Activated CD8-positive, alpha-beta memory T cell treated with anti-CD3 and anti-CD28 coated beads for 36 hours (primary cell): ENCODE data around the gene PSKH1. TPM values are rescaled to one million over a fixed set of nuclear protein-coding genes. Genes with fewer than 3 reads are reported as not detected.

Experiments
- CTCF ChIA-PET: fragments of 350-600 bp; sonication (Branson Sonifier 250); formaldehyde crosslinking; loops from one replicate; lab custom pipeline; 2021; ENCODE audit warnings: antibody characterized with exemption; lab: Charles Lee
- POLR2A ChIA-PET: fragments of 350-600 bp; sonication (Branson Sonifier 250); formaldehyde crosslinking; loops from one replicate; lab custom pipeline; 2021; ENCODE audit warnings: antibody characterized with exemption; lab: Charles Lee
- total RNA-seq, 2 experiments: library from RNA; stranded (reverse); gene quantifications; one replicate each; pipeline ENCODE4 v1.2.3, GENCODE V29; 2021

The PSKH1 gene
- total RNA-seq, 2 experiments from 2014 or later = 13.4 to 14.7 TPM

- POLR2A ChIA-PET = no interaction called here
These were observed 61.6 kb downstream of the PSKH1 start for GRCh38 chr16:67954421-67955196.

GRCh38 chr16:67957622-67958021 is 64.6 kb downstream of the PSKH1 start:
- POLR2A ChIA-PET = no interaction called here
- CTCF ChIA-PET = no interaction called here

More at GRCh38 chr16:67954421-67955196, 61.6 kb downstream of the PSKH1 start:
- CTCF ChIA-PET = interaction anchor here (1.4 to 1.7 kb wide), 2 partner anchors 12 to 71 kb away, joined by 3 to 6 read pairs; no protein-coding TSS in a partner anchor

GRCh38 chr16:67959536-67960329 is 66.7 kb downstream of the PSKH1 start:
- POLR2A ChIA-PET = interaction anchor here (0.6 kb wide), 1 partner anchor 1386 kb away, joined by 3 read pairs; no protein-coding TSS in a partner anchor
- CTCF ChIA-PET = interaction anchor here (0.6 kb wide), 1 partner anchor 153 kb away, joined by 3 read pairs; no protein-coding TSS in a partner anchor

- ChIA-PET POLR2A (no interaction called here), CTCF (interaction anchor here (1.5 kb wide), 1 partner anchor 19 kb away, joined by 5 read pairs; no protein-coding TSS in a partner anchor)
These were observed 68.5 kb downstream of the PSKH1 start for GRCh38 chr16:67961551-67961957.

DNA sequence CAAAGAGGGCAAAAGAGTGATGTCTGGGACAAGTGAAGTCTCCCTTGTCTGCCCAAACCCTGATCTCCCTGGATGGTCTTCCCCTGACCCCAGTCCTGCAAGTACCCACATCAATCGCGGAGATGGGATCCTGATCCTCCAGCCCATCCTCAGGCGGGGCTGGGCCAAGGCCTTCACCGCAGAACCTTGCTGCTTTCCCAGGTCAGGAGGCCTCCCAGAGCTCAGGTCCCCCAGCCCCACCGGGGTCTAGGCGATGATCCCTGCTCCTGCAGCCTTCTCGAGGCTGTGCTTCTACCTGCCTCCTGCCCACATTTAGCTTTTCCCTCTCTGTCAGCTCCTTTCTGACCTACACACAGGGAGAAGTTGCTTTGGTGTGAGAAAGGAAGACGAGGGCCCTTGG is 69.1 kb downstream of the PSKH1 start:
- CTCF ChIA-PET = no interaction called here
- POLR2A ChIA-PET = no interaction called here

- ChIA-PET POLR2A (interaction anchor here (0.6 kb wide), 2 partner anchors 102 to 347 kb away, joined by 3 to 5 read pairs; partner anchors contain the start of genes PRMT7 and SLC7A6OS), CTCF (no interaction called here)
These were observed 70.2 kb downstream of the PSKH1 start for GRCh38 chr16:67963292-67963661.

GRCh38 chr16:67963662-67964321 is 70.7 kb downstream of the PSKH1 start:
- ChIA-PET CTCF (no interaction called here), POLR2A (no interaction called here)

- CTCF ChIA-PET = interaction anchor here (2.2 kb wide), 1 partner anchor 29 kb away, joined by 6 read pairs; no protein-coding TSS in a partner anchor
These were observed 71.5 kb downstream of the PSKH1 start for GRCh38 chr16:67964477-67965131.

GRCh38 chr16:67965668-67966548 is 72.9 kb downstream of the PSKH1 start:
- CTCF ChIA-PET = interaction anchor here (0.6 to 2.2 kb wide), 5 partner anchors 11 to 118 kb away, joined by 3 to 6 read pairs (median 4); no protein-coding TSS in a partner anchor
- POLR2A ChIA-PET = no interaction called here

More at GRCh38 chr16:67964477-67965131, 71.5 kb downstream of the PSKH1 start:
- POLR2A ChIA-PET = no interaction called here

- CTCF ChIA-PET = interaction anchor here (0.6 to 2.2 kb wide), 4 partner anchors 11 to 503 kb away, joined by 3 to 6 read pairs (median 4); no protein-coding TSS in a partner anchor
- POLR2A ChIA-PET = no interaction called here
These were observed 73.6 kb downstream of the PSKH1 start for GRCh38 chr16:67966549-67967182.

- ChIA-PET POLR2A (no interaction called here), CTCF (interaction anchor here (0.6 kb wide), 1 partner anchor 502 kb away, joined by 3 read pairs; no protein-coding TSS in a partner anchor)
These were observed 74.3 kb downstream of the PSKH1 start for GRCh38 chr16:67967183-67967957.

GRCh38 chr16:67967958-67968399 is 74.9 kb downstream of the PSKH1 start:
- ChIA-PET CTCF (no interaction called here), POLR2A (interaction anchor here (0.6 to 1.5 kb wide), 2 partner anchors 39 to 112 kb away, joined by 3 to 4 read pairs; no protein-coding TSS in a partner anchor)

GRCh38 chr16:67968400-67969253 is 75.6 kb downstream of the PSKH1 start, which contains the start of gene SLC12A4:
TSS of gene SLC12A4 (minus strand) at chr16:67968637. CDS start at chr16:67968553, 84 bp downstream.
- ChIA-PET POLR2A (interaction anchor here (0.5 to 1.5 kb wide), 4 partner anchors 29 to 132 kb away, joined by 3 to 5 read pairs (median 4); no protein-coding TSS in a partner anchor), CTCF (interaction anchor here (1.4 kb wide), 1 partner anchor 55 kb away, joined by 3 read pairs; the partner anchor contains the start of genes DDX28 and DUS2)

DNA sequence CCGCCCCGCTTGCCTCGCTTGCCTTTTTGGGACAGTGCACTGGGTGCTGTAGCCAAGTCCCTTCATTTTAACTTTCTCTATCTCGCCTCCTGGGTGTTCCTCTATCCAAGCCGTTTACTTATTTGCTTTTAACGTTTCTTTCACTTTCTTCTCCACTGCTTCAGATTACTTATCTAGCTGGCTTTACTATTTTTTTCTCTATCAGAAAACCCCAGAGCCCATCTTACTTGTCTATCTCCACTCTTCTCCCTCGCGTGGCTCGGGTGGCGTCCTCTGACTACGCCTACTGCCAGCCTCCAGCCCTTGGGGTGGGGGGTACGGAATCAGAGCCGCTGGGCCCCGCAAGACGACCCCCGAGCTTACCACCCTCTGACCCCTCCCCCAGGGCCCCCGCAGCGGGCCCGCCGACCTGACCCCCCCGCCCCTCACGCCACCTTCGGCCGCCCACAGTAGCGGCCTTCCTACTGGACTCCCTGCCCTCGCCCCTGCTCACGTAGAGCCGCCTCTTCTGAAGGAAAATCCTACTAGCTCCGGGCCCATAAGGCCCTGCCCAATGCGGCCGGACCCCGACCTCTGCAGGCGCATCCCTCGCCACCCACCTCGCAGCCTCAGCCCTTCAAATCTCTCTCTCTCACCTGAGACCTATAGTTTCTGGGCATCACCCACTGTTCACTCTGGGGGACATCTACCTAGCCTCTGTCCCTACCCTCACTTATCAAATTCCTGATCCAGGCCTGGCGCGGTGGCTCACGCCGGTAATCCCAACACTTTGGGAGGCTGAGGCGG is 76.4 kb downstream of the PSKH1 start:
- ChIA-PET POLR2A (interaction anchor here (0.7 to 1.5 kb wide), 2 partner anchors 29 to 110 kb away, joined by 3 to 4 read pairs; no protein-coding TSS in a partner anchor), CTCF (interaction anchor here (1.1 to 1.4 kb wide), 2 partner anchors 54 to 59 kb away, joined by 3 read pairs; partner anchors contain the start of genes DDX28 and DUS2)
